GM19438 (cell line): ENCODE results near the gene ABCG4.
"Not testable (repeated sequence)": the region's sequence is repeated elsewhere in the genome, so short reads cannot be mapped to it uniquely, and the experiment has no call there.

Experiments
- ATAC-seq: cut with Tn5 transposase; IDR thresholded peaks from one replicate; pipeline ENCODE4 v1.9.1; 2021; ENCODE audit warnings: low read depth; ENCODE audit not compliant: unreplicated experiment

Gene ABCG4

GRCh38 chr11:119149018-119149785, at the start of gene ABCG4:
TSS of gene ABCG4 (plus strand) at chr11:119149052. CDS start at chr11:119149966, 914 bp downstream.
- no peak for ATAC-seq

GRCh38 chr11:119099711-119100110, 49.1 kb upstream of the ABCG4 start:
- ATAC-seq, result no peak

- no peak for ATAC-seq
Measured at GRCh38 chr11:119100246-119100970, 48.4 kb upstream of the ABCG4 start.

GRCh38 chr11:119100994-119101758, 47.7 kb upstream of the ABCG4 start:
- peak; percentile 14 for ATAC-seq

- ATAC-seq, result peak; percentile 63
Measured at GRCh38 chr11:119101759-119102423, 47.0 kb upstream of the ABCG4 start, which contains the start of gene DPAGT1. TSS of gene DPAGT1 (minus strand) at chr11:119101853. CDS start at chr11:119101655, 198 bp downstream.

GRCh38 chr11:119103161-119103664, 45.6 kb upstream of the ABCG4 start:
- ATAC-seq, result not testable (repeated sequence)

GRCh38 chr11:119103793-119104192, 45.1 kb upstream of the ABCG4 start:
- no peak for ATAC-seq

GRCh38 chr11:119106564-119107537, 42.0 kb upstream of the ABCG4 start, which contains the start of gene C2CD2L:
TSS of gene C2CD2L (plus strand) at chr11:119107344. CDS start at chr11:119107742, 398 bp downstream.
- peak; percentile 62 for ATAC-seq

GRCh38 chr11:119107538-119108145, 41.2 kb upstream of the ABCG4 start:
- peak; percentile 10 for ATAC-seq

GRCh38 chr11:119108146-119108856, 40.6 kb upstream of the ABCG4 start:
- no peak for ATAC-seq

- ATAC-seq, result no peak
Measured at GRCh38 chr11:119108857-119109221, 40.0 kb upstream of the ABCG4 start.

GRCh38 chr11:119109843-119110242, 39.0 kb upstream of the ABCG4 start:
- ATAC-seq, result no peak

- ATAC-seq, result no peak
Measured at GRCh38 chr11:119110439-119110838, 38.4 kb upstream of the ABCG4 start.

GRCh38 chr11:119111361-119111925, 37.4 kb upstream of the ABCG4 start:
- no peak for ATAC-seq

GRCh38 chr11:119112314-119113020, 36.4 kb upstream of the ABCG4 start:
- ATAC-seq, result no peak

GRCh38 chr11:119113716-119114115, 35.1 kb upstream of the ABCG4 start:
- no peak for ATAC-seq

GRCh38 chr11:119114351-119114750, 34.5 kb upstream of the ABCG4 start:
- no peak for ATAC-seq
